ENCODE data around the gene AMIGO3. TPM values are rescaled to one million over a fixed set of nuclear protein-coding genes. Genes with fewer than 3 reads are reported as not detected.

The AMIGO3 gene
- polyA plus RNA-seq, 1 of the 3 experiments (the other 2 are of a cell fraction), result 1.1 TPM

DNA sequence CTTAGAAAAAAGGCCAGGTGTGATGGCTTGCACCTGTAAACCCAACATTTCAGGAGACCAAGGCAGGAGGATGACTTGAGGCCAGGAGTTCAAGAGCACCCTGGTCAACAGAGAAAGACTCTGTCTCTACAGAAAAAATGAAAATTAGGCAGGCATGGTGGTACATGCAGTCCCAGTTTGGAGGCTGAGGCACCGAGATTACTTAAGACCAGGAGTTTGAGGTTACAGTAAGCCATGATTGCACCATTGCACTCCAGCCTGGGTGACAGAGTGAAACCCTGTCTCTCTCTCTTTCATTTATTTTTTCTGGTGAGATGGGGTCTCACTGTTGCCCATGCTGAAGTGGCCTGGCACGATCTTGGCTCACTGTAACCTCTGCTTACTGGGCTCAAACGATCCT lies 42.2 kb upstream of the AMIGO3 start (continued):
- TF ChIP-seq SMC3 (IDR thresholded peaks at IDR 0.05; ENCODE audit: low read depth, low read length) (no peak), MEF2A (IDR thresholded peaks at IDR 0.05; ENCODE audit: borderline replicate concordance, low read depth) (no peak), ELF1 (IDR thresholded peaks at IDR 0.05) (no peak)

DNA sequence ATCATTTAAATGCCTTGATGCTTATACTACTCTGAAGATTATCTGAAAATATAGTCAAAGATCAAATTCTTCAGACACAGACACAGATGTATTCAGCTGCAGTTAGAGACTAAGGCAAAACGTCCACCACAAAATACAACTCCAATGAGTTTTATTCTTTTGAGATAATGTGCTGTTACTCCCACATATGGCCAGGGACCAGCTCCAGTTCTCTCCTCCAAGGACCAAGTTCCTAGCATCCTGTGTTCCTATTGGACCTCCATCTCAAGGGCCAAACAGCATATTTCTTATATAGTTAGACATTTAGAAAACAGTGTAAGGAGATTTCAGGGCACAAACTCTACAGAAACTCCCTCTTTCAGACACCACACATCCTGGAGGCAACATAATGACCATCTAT lies 39.7 kb upstream of the AMIGO3 start:
- H3K4me3 ChIP-seq (ENCODE audit: low read depth in 2 of 2, low read length in 1 of 2), result no peak overlapping the region
- TF ChIP-seq FOXM1 (IDR thresholded peaks at IDR 0.05; ENCODE audit: low read depth), result no peak
- no peak for TF ChIP-seq ELF1 (IDR thresholded peaks at IDR 0.05)
- TF ChIP-seq, protein P1, sequence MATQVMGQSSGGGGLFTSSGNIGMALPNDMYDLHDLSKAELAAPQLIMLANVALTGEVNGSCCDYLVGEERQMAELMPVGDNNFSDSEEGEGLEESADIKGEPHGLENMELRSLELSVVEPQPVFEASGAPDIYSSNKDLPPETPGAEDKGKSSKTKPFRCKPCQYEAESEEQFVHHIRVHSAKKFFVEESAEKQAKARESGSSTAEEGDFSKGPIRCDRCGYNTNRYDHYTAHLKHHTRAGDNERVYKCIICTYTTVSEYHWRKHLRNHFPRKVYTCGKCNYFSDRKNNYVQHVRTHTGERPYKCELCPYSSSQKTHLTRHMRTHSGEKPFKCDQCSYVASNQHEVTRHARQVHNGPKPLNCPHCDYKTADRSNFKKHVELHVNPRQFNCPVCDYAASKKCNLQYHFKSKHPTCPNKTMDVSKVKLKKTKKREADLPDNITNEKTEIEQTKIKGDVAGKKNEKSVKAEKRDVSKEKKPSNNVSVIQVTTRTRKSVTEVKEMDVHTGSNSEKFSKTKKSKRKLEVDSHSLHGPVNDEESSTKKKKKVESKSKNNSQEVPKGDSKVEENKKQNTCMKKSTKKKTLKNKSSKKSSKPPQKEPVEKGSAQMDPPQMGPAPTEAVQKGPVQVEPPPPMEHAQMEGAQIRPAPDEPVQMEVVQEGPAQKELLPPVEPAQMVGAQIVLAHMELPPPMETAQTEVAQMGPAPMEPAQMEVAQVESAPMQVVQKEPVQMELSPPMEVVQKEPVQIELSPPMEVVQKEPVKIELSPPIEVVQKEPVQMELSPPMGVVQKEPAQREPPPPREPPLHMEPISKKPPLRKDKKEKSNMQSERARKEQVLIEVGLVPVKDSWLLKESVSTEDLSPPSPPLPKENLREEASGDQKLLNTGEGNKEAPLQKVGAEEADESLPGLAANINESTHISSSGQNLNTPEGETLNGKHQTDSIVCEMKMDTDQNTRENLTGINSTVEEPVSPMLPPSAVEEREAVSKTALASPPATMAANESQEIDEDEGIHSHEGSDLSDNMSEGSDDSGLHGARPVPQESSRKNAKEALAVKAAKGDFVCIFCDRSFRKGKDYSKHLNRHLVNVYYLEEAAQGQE (IDR thresholded peaks at IDR 0.05; ENCODE audit: low read depth, low read length), result no peak
- no peak for TF ChIP-seq SMC3 (IDR thresholded peaks at IDR 0.05; ENCODE audit: low read depth, low read length)
- TF ChIP-seq, protein P2, sequence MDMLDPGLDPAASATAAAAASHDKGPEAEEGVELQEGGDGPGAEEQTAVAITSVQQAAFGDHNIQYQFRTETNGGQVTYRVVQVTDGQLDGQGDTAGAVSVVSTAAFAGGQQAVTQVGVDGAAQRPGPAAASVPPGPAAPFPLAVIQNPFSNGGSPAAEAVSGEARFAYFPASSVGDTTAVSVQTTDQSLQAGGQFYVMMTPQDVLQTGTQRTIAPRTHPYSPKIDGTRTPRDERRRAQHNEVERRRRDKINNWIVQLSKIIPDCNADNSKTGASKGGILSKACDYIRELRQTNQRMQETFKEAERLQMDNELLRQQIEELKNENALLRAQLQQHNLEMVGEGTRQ (IDR thresholded peaks at IDR 0.05; ENCODE audit: borderline replicate concordance, low read depth, low read length), result no peak
- TF ChIP-seq RCOR1 (IDR thresholded peaks at IDR 0.05; ENCODE audit: low read length), result no peak
- TF ChIP-seq, protein P3, sequence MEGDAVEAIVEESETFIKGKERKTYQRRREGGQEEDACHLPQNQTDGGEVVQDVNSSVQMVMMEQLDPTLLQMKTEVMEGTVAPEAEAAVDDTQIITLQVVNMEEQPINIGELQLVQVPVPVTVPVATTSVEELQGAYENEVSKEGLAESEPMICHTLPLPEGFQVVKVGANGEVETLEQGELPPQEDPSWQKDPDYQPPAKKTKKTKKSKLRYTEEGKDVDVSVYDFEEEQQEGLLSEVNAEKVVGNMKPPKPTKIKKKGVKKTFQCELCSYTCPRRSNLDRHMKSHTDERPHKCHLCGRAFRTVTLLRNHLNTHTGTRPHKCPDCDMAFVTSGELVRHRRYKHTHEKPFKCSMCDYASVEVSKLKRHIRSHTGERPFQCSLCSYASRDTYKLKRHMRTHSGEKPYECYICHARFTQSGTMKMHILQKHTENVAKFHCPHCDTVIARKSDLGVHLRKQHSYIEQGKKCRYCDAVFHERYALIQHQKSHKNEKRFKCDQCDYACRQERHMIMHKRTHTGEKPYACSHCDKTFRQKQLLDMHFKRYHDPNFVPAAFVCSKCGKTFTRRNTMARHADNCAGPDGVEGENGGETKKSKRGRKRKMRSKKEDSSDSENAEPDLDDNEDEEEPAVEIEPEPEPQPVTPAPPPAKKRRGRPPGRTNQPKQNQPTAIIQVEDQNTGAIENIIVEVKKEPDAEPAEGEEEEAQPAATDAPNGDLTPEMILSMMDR (IDR thresholded peaks at IDR 0.05), result no peak
- TF ChIP-seq NRF1 (IDR thresholded peaks at IDR 0.05; ENCODE audit: low read depth, low read length), result no peak
- TF ChIP-seq POLR2AphosphoS5 (IDR thresholded peaks at IDR 0.05; ENCODE audit: low read depth, low read length), result no peak
- no peak for TF ChIP-seq RFX5 (IDR thresholded peaks at IDR 0.05; ENCODE audit: low read length)
- no peak for TF ChIP-seq JUND (IDR thresholded peaks at IDR 0.05)
- no peak for TF ChIP-seq CHD2 (IDR thresholded peaks at IDR 0.05; ENCODE audit: low read length, partially characterized antibody)
- TF ChIP-seq NFIC (IDR thresholded peaks at IDR 0.05; ENCODE audit: borderline replicate concordance), result no peak
- TF ChIP-seq TAF1 (IDR thresholded peaks at IDR 0.05; ENCODE audit: borderline replicate concordance, low read depth, low read length), result no peak
- CTCF ChIA-PET, result no interaction called here
- H4K20me1 ChIP-seq (ENCODE audit: insufficient read depth), result peaks cover 64% of the 10 kb centered on the region
- H3K79me2 ChIP-seq (ENCODE audit: insufficient read depth), result peaks cover 96% of the 10 kb centered on the region
- no peak overlapping the region for H2AFZ ChIP-seq (ENCODE audit: low read depth)
- no peaks in the 10 kb centered on the region for H3F3A ChIP-seq (replicated peaks; ENCODE audit: insufficient read depth)
- H3K27ac ChIP-seq (ENCODE audit: low read depth in 2 of 2, low read length in 1 of 2), result no peak overlapping the region
- H3K9me2 ChIP-seq, result no peaks in the 10 kb centered on the region
- peaks cover 0 to 4% of the 10 kb centered on the region in 2 experiments for H3K36me3 ChIP-seq (replicated peaks in 1 of 2; ENCODE audit: control insufficient read depth in 1 of 2, insufficient read depth in 2 of 2, low read length in 1 of 2)
- no peak for DNase-seq
- H3K4me1 ChIP-seq (ENCODE audit: control insufficient read depth in 1 of 2, insufficient read depth in 2 of 2, low read depth in 1 of 2, low read length in 1 of 2), result no peaks in the 10 kb centered on the region
- no peak overlapping the region for H3K4me2 ChIP-seq
- H3K9me3 ChIP-seq, result no peaks in the 10 kb centered on the region
- 56% methylated on average over 1 of the region's 1 CpG for WGBS (ENCODE audit: low lambda C conversion rate)
- no peaks in the 10 kb centered on the region for H3K27me3 ChIP-seq (ENCODE audit: insufficient read depth)
- POLR2A ChIA-PET, result no interaction called here
- no peak overlapping the region for H3K9ac ChIP-seq
